Activated CD4-positive, alpha-beta T cell treated with anti-CD3 and anti-CD28 coated beads, Interleukin-2, amount 50 U/mL, for 16 hours (primary cell): ENCODE results near the gene STAU1.
"Not testable (repeated sequence)": the region's sequence is repeated elsewhere in the genome, so short reads cannot be mapped to it uniquely, and the experiment has no call there.

Experiments used
- DNase-seq: peaks from one replicate; pipeline ENCODE4 v3.0.0-alpha.2; 2020

Gene STAU1

DNA sequence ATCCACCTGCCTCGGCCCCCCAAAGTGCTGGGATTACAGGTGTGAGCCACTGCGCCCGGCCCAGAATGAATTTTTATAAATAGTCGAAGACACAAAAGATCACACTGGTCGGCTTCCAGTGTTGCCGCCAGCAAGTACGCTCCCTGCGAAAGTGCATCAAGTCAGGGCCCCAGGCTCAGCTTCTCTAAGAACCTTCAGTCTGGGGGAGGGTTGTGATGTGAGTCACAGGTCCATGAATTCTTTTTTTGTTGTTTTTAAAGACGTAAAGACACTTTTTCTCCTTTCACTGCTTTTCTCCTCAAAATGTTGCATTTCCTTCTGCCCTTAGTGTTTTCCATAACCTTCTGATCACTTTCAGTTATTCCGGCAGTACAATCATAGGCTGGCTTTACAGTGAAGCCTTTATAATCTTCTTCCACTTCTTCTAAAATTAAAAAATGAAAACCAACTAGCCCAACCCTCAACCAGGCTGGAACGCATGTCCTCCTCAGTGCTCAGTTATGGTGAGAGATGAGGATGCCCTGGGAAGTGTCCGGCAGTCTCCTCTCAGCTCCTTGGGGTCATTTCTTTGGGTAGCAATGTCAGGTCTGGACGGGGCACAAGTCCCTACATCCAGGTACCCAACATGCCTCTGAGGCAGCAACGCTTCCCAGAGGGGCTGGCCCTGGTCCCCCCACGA, 75.4 kb downstream of the STAU1 start:
- no peak for DNase-seq

DNA sequence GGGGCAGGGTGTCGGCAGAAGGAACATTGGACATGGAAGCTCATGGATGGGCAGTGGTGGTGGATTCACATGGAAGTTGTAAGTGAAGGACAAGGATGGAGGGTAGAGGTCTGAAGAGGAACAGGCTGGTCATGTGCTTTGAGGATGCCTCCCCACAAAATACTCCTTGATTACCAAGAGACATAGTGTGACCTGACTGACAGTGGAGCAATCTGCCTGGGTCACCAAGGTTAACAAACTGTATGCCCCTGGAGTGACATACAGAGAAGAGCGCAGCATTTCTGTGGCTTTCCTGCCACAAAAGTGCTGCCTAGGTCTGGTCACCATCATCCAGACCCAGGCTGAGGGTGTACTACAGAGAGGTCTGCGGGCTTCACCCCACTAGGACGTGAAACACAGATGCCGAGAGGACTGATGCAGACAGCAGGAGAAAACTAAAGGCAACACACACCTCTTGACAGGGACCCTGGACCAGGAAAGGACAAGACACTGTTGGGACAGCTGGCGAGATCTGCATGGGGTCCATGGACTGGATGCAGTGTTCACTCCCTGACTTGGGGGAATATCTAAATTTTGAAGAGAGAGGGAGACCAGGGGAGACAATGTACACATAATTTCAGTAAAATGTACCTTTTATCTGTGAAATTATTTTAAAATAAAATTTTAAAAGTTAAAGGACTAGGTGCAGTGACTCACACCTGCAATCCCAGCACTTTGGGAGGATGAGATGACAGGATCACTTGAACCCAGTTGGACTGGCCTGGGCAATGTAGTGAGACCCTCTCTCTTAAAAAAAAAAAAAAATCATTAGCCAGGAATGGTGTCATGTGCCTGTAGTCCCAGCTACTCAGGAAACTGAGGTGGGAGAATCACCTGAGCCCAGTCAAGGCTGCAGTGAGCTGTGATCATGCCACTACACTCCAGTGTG, 77.1 kb downstream of the STAU1 start:
- no peak for DNase-seq

DNA sequence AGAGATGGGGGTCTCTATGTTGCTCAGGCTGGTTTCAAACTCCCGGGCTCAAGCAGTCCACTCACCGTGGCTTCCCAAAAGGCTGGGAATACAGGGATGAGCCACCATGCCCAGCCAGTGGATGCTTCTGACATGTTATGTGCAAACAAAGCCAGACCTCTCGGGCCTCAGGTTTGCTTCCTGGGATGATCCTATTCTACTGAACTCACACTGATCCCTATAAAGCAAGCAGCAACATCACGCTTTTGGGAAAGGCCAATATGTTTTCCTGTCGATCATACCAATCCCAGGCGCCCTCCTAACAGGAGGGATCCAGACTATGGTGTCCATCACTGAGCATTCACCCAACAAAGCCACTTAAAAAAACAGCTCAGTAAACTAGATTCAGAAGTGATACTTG, 81.8 kb downstream of the STAU1 start:
- no peak for DNase-seq

DNA sequence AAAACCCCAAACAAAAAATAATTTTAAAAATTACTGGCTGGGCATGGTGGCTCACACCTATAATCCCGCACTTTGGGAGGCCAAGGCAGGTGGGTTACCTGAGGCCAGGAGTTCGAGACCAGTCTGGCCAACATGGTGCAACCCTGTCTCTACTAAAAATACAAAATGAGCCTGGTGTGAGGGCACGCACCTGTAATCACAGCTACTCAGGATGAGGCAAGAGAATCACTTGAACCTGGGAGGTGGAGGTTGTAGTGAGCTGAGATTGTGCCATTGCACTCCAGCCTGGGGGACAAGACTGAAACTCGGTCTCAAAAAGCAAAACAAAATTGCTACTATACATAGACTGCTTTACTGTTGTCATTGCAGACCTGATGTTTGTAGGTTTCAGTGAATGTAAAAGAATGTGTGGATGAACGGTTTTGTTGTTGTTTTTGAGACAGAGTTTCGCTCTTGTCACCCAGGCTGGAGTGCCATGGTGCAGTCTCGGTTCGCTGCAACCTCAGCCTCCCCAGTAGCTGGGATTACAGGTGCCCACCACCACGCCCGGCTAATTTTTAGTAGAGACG, 83.1 kb downstream of the STAU1 start:
- DNase-seq: not testable (repeated sequence)

DNA sequence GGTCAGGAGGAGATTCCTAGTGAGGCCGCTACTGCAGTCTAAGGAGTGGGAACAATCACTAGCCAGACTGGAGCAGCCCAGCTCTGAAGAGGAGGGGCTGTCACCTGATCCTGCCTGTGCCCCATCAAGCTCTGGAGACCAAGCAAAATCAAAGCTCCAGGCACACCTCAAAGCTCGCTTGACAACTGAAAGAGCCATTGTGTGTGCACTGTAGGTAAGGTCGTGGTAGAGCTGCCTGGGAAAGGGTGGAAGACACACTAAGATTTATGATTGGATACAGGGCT, 83.8 kb downstream of the STAU1 start:
- DNase-seq: no peak

DNA sequence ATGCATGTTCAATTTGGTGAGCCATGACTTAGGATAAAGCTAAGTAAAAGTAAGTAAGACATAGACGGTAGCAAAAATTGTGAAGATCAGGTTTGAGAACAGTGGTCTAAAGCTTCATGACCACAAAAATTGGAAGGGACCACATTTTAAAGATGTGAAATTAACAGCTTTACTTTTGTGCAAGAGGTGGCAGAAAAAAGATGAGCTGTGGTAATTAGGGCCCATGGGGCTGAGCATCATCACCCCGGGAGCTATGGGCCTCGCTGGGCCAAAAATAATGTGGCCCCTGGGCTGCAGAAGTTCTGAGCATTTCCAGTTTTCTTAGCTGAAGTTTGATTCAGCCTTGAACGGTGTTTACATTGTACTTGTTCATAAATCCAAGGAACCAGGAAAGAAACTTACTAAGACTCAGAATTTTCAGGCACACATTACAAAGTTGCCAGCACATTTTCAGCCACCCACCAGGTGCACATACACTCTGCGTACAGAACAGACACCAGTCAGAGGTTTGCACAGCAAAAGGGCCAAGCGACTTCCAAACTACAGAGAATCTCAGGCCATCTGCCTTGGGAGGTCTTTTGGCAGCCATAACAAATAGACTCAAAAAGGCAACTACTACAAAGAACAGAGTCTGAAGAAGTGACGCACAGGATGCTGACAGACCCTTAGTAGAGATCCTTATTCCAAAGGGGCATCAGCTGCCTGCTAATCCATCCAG, 84.3 kb downstream of the STAU1 start:
- DNase-seq: no peak

DNA sequence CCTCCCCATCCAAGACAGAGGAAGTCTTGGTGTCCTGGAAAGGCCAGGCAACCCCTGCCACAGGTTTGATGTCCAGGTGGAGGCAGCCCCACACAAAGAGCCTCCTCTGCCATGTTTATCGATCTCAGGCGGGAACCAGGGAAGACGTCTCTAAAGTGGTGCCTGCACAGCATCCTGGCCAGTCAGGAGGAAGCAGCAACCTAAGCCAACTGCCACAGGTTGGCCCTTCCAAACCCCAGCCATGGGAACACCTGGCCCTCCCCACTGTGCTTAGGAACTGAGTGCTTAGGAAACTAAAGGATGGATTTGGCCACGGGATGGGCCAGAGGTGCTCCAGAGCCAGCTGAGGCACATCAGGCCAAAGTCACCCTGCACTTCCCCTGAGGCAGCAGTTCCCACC, 85.1 kb downstream of the STAU1 start:
- no peak for DNase-seq

DNA sequence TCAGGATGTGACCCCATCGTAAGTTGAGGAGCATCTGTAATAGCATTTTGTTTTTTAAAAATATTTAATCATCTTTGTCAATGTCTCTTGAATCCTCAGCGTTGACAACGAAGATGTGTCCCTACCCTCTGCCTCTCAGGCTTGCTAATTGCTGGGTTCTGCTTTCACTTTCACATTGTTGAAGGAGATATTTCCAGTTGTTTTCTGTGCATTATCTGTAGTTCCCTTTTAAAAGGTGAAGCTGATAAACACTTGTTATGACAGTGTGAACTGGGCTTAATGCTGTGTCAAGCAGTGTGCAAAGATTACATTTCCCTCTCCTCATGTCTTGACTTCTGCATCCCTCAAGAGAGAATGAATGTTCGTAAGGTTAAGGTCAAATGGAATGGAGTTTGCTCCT, 87.2 kb downstream of the STAU1 start:
- no peak for DNase-seq

DNA sequence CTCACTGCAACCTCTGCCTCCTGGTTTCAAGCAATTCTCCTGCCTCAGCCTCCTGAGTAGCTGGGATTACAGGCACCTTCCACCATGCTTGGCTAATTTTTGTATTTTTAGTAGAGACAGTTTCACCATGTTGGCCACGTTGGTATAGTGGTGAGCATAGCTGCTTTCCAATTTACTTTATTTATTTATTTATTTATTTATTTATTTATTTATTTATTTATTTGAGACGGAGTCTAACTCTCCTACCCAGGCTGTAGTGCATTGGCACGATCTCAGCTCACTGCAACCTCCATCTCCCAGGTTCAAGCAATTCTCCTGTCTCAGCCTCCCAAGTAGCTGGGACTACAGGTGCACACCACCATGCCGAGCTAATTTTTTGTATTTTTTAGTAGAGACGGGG, 87.8 kb downstream of the STAU1 start:
- not testable (repeated sequence) for DNase-seq

DNA sequence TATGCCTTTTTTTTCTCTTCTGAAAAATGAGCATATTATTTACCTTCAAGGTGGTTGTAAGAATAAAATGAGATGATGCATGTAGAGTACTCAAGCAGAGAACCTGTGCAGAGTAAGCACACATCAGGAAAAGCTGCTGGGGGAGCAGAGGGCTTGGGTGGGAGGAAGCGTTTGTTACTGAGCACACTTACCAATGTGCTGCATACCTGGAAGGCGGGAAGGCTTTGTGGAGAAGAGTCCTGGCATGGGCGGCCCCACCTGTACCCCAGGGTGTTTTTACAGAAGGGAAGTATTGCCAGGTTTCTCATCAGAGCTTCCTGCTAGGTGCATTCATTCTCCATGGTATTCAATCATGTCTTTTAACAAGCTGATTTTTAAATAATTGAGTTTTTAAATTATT, 89.1 kb downstream of the STAU1 start:
- DNase-seq: no peak

DNA sequence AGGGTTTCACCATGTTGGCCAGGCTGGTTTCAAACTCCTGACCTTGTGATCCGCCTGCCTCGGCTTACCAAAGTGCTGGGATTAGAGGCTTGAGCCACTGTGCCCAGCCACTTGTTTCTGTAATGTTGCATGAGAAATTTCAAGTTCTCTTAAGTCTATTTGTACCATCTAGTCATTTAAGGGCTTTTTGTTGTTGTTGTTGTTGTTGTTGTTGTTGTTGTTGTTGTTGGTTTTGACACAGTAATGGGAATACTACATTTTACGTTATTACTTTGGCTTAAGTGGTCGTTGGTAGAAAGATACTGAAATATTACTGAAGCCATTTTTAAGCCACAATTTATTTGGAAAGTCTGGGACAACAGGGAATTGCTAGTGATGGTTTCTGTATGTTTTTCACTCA, 90.0 kb downstream of the STAU1 start:
- no peak for DNase-seq

DNA sequence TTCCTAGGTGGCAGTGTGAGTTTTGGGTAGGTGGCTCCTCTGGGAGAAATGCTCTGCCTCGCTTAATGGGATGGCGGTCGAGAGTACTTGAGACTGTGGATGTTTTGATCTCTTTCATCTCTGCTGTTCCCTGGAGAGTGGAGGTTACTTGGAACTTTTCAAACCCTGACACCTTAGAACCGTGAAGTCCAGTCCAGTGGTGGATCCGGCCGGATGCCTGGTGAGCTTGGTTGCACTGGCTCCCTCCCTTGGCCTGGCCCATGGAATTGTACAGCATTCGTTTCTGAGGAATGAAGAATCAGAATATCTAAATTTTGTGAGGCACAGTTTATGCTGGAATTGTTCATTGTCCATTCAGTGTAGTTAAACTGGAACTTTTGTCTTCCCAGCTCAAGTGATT, 91.0 kb downstream of the STAU1 start:
- DNase-seq: no peak

DNA sequence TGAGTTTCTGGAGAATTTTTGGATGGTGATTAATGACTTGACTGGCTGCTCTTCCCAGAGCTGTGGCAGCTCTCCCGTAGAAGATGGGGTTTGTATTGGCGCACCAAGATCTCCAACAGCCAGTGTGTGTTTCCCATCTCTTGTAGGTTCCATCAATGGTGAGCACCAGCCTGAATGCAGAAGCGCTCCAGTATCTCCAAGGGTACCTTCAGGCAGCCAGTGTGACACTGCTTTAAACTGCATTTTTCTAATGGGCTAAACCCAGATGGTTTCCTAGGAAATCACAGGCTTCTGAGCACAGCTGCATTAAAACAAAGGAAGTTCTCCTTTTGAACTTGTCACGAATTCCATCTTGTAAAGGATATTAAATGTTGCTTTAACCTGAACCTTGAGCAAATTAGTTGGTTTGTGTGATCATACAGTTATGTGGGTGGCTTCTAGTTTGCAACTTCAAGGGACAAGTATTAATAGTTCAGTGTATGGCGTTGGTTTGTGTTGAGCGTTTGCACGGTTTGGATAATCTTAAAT, 91.9 kb downstream of the STAU1 start:
- no peak for DNase-seq

DNA sequence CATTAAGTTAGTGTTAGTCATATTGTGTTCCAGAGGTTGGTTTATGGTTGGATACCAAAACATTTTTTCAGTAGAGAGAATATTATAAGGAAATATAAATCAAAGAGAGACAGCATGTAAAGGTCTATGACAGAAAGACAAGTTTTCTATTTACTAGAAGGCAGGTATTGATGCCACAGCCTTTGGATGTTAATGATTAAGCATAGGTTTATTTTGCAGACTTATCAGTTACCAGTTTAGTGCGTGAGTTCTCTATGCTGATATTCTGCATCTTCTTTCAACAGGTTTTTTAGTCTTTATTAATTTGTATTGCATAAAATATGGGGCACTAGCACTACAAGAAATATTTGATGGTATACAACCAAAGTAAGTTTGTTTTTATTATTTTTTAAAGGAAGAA, 96.4 kb downstream of the STAU1 start:
- DNase-seq: no peak

DNA sequence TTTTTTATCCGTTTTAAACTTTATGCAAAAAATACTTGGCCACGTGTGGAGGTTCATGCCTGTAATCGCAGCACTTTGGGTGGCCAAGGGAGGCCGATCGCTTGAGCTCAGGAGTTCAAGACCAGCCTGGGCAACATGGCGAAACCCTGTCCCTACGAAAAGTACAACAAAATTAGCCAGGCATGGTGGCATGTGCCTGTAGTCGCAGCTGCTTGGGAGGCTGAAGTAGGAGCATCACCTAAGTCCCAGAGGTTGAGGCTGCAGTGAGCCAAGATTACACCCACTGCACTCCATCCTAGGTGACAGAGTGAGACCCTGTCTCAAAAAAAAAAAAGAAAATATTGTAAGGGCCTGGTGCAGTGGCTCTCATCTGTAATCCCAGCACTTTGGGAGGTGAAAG, 97.0 kb downstream of the STAU1 start:
- DNase-seq: no peak

DNA sequence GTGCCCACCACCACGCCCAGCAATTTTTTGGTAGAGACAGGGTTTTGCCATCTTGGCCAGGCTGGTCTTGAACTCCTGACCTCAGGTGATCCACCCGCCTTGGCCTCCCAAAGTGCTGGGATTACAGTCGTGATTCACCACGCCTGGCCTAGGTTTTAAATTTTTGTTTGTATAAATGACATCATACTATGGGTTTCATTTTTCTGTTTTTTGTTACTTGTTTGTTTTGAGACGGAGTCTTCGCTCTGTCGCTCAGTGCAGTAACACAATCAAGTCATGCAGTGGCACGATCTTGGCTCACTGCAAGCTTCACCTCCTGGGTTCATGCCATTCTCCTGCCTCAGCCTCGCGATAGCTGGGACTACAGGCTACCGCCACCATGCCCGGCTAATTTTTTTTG, 105.8 kb downstream of the STAU1 start:
- DNase-seq: not testable (repeated sequence)

DNA sequence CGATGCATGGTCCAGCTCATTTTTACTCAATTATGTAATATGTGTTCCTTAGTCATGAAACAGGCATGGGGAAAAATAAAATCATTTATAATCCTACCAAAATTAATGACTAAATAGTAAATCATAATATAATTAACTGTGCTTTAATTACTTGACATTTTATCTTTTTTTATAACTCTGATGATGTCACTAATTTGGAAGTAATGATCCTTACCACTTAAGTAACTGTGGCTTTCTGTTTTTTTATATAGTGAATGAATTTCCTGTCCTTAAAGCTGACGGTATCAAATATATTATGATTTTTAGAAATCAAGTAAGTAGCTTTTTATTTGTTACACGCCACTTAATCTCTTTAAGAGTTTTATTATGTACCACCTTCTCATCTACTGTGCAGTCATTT, 109.8 kb downstream of the STAU1 start:
- DNase-seq: no peak

DNA sequence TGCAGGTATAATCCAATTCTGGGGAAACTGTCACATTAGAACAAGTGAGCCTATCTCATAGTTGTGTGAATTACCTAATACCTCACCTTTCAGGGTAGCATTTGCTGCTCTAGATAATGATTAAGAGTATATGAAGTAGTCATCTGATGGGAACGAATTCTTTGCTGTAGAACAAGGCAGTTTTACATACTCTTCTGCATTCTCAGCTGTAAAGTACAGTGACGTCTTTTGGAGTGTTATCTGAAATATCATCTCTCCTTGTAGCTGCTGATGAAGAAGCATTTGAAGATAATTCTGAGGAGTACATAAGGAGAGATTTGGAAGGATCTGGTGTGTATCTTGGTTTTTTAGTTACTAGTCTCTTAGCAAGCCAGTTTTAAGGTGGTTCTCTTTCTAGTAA, 113.6 kb downstream of the STAU1 start:
- DNase-seq: no peak
